ENCODE results near the gene UGCG. TPM values are rescaled to one million over a fixed set of nuclear protein-coding genes. Genes with fewer than 3 reads are reported as not detected.

UGCG gene
- total RNA-seq, 4 donors from 2014 or later = 3.8 to 62.6 (median 29.9) TPM

- DNase-seq = no peak
- no peak for TF ChIP-seq POLR2AphosphoS5 (IDR thresholded peaks at IDR 0.05)
- no peak for TF ChIP-seq POLR2A (IDR thresholded peaks at IDR 0.05)
- no peak for TF ChIP-seq EP300 (IDR thresholded peaks at IDR 0.05; ENCODE audit: low read depth)
- TF ChIP-seq, protein P1, sequence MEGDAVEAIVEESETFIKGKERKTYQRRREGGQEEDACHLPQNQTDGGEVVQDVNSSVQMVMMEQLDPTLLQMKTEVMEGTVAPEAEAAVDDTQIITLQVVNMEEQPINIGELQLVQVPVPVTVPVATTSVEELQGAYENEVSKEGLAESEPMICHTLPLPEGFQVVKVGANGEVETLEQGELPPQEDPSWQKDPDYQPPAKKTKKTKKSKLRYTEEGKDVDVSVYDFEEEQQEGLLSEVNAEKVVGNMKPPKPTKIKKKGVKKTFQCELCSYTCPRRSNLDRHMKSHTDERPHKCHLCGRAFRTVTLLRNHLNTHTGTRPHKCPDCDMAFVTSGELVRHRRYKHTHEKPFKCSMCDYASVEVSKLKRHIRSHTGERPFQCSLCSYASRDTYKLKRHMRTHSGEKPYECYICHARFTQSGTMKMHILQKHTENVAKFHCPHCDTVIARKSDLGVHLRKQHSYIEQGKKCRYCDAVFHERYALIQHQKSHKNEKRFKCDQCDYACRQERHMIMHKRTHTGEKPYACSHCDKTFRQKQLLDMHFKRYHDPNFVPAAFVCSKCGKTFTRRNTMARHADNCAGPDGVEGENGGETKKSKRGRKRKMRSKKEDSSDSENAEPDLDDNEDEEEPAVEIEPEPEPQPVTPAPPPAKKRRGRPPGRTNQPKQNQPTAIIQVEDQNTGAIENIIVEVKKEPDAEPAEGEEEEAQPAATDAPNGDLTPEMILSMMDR (IDR thresholded peaks at IDR 0.05) = no peak
- Histone ChIP-seq H3K4me3 (no peak overlapping the region), H3K27me3 (no peaks in the 10 kb centered on the region), H3K36me3 (no peaks in the 10 kb centered on the region), H3K27ac (no peak overlapping the region), H3K9me3 (no peaks in the 10 kb centered on the region), H3K4me1 (no peaks in the 10 kb centered on the region)
- 58 to 86% methylated on average over 3 to 4 of the region's 4 CpGs for WGBS, 2 donors (ENCODE audit: low coverage in 1 of 2)
- intact Hi-C loops (cut with DNase I; ENCODE audit: low total_unique reads) (no loop called here), in situ Hi-C loops (cut with MboI; ENCODE audit: low pct_ligation_motif_present in 1 of 4, low pct_unique_long_range_greater_than_20kb in 1 of 4, low sequenced_read_pairs in 3 of 4) (no loop called here)
Observed at GRCh38 chr9:111854799-111855198, 41.8 kb upstream of the UGCG start.

DNA sequence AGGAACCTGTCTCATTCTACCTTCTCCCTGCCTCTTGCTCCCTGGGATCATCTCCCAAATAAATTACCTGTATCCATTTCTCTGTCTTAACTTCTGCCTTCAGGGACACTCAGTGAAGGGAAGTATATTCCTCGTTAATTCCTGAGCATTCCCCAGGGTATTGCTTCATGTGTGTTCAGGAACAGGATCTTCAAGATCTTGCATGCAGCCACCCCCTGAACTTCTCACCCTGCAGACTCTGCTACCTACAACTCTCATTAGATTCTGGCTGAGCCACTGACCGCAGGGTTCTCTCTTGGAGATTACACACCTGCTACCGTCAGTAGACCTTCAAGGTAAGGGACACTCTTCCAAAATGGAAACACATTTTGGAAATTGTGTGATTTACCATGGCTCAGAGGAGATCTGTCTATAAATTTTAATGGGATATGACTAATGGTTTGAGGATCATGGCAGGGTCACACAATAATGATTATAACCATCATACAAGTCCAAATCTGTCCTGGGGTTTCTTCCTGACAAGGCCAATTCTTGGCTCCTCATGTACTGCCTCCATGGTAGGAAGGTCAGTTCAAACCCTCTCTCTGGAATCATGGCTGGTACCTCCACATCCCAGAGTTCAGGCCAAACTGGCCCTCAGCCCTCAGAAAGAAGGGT is 38.9 kb upstream of the UGCG start:
- intact Hi-C loops (cut with DNase I; ENCODE audit: low total_unique reads) = no loop called here
- 86 to 93% methylated on average over 1 to 3 of the region's 3 CpGs for WGBS, 2 donors (ENCODE audit: low coverage in 1 of 2)
- Histone ChIP-seq H3K4me3 (no peak overlapping the region), H3K27me3 (no peaks in the 10 kb centered on the region), H3K36me3 (no peaks in the 10 kb centered on the region), H3K4me1 (no peaks in the 10 kb centered on the region), H3K9me3 (no peaks in the 10 kb centered on the region), H3K27ac (no peak overlapping the region)
- in situ Hi-C loops (cut with MboI; ENCODE audit: low pct_ligation_motif_present in 1 of 4, low pct_unique_long_range_greater_than_20kb in 1 of 4, low sequenced_read_pairs in 3 of 4) = no loop called here
- TF ChIP-seq POLR2AphosphoS5 (IDR thresholded peaks at IDR 0.05) = no peak
- TF ChIP-seq POLR2A (IDR thresholded peaks at IDR 0.05) = no peak
- TF ChIP-seq, protein P1 (IDR thresholded peaks at IDR 0.05) = no peak
- TF ChIP-seq EP300 (IDR thresholded peaks at IDR 0.05; ENCODE audit: low read depth) = no peak
- DNase-seq = no peak

GRCh38 chr9:111860443-111860842 is 36.2 kb upstream of the UGCG start:
- Histone ChIP-seq H3K36me3 (no peaks in the 10 kb centered on the region), H3K9me3 (no peaks in the 10 kb centered on the region), H3K27ac (no peak overlapping the region), H3K4me3 (no peak overlapping the region), H3K27me3 (no peaks in the 10 kb centered on the region), H3K4me1 (no peaks in the 10 kb centered on the region)
- TF ChIP-seq EP300 (IDR thresholded peaks at IDR 0.05; ENCODE audit: low read depth) (no peak), POLR2AphosphoS5 (IDR thresholded peaks at IDR 0.05) (no peak), POLR2A (IDR thresholded peaks at IDR 0.05) (no peak)
- TF ChIP-seq, protein P1 (IDR thresholded peaks at IDR 0.05) = no peak
- no peak for DNase-seq
- WGBS, 2 donors (ENCODE audit: low coverage in 1 of 2) = 24 to 58% methylated on average over 4 of the region's 4 CpGs
- intact Hi-C loops (cut with DNase I; ENCODE audit: low total_unique reads) = loop anchor here (5.0 kb wide), 1 partner anchor 1267 kb away; no protein-coding TSS in a partner anchor
- in situ Hi-C loops (cut with MboI; ENCODE audit: low pct_ligation_motif_present in 1 of 4, low pct_unique_long_range_greater_than_20kb in 1 of 4, low sequenced_read_pairs in 3 of 4) = no loop called here

DNA sequence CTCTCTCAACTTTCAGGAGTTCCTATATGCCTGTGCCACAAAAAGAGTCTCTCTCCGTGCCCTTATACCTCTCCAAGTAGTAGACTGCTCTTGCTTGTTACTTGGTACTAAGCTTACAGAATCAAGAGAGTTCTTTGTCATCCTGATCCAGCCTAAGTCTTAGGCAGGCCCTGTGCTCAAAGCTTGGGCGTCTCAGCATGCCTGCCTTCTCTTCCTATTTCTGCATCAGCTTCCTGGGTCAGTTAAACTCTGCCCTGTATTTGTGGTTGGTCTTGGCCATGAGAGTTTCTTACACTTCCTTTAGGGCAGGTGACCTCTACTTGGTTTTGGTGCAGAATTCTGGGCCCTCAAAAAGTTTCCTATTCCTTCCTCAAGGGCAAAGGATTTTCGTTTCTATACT is 33.0 kb upstream of the UGCG start:
- TF ChIP-seq POLR2AphosphoS5 (IDR thresholded peaks at IDR 0.05) (no peak), POLR2A (IDR thresholded peaks at IDR 0.05) (no peak), EP300 (IDR thresholded peaks at IDR 0.05; ENCODE audit: low read depth) (no peak)
- TF ChIP-seq, protein P1 (IDR thresholded peaks at IDR 0.05) = no peak
- in situ Hi-C loops (cut with MboI; ENCODE audit: low pct_ligation_motif_present in 1 of 4, low pct_unique_long_range_greater_than_20kb in 1 of 4, low sequenced_read_pairs in 3 of 4) = no loop called here
- Histone ChIP-seq H3K27me3 (no peaks in the 10 kb centered on the region), H3K4me1 (no peaks in the 10 kb centered on the region), H3K4me3 (no peak overlapping the region), H3K27ac (no peak overlapping the region), H3K36me3 (no peaks in the 10 kb centered on the region), H3K9me3 (no peaks in the 10 kb centered on the region)
- DNase-seq = no peak
- intact Hi-C loops (cut with DNase I; ENCODE audit: low total_unique reads) = loop anchor here (5.0 kb wide), 1 partner anchor 1264 kb away; no protein-coding TSS in a partner anchor
- 90 to 100% methylated on average over 2 to 3 of the region's 3 CpGs for WGBS, 2 donors (ENCODE audit: low coverage in 1 of 2)

Measured in transverse colon (tissue), 4 donors.